GM19193 (cell line): ENCODE data around the gene COPS9.

ENCODE experiments used
- POLR2A ChIP-seq: IDR thresholded peaks from 4 replicates; pipeline ENCODE4 v1.6.1; 2011; ENCODE audit not compliant: insufficient read depth, insufficient read length; ENCODE audit errors: extremely low read depth

COPS9 gene

GRCh38 chr2:240136013-240136670 is at the start of gene COPS9:
TSS of gene COPS9 (minus strand) at chr2:240136305. CDS start at chr2:240136284, 21 bp downstream.
- TF ChIP-seq POLR2A = peak; percentile 82

- TF ChIP-seq POLR2A = no peak
Observed at GRCh38 chr2:240184656-240185055, 48.6 kb upstream of the COPS9 start.

- TF ChIP-seq POLR2A = no peak
Observed at GRCh38 chr2:240183875-240184590, 47.9 kb upstream of the COPS9 start.

GRCh38 chr2:240183006-240183874 is 47.1 kb upstream of the COPS9 start:
- TF ChIP-seq POLR2A = no peak

GRCh38 chr2:240182476-240182875 is 46.4 kb upstream of the COPS9 start:
- TF ChIP-seq POLR2A = no peak

- no peak for TF ChIP-seq POLR2A
Observed at GRCh38 chr2:240182001-240182400, 45.9 kb upstream of the COPS9 start.

GRCh38 chr2:240179941-240180666 is 44.0 kb upstream of the COPS9 start:
- TF ChIP-seq POLR2A = no peak

GRCh38 chr2:240179186-240179815 is 43.2 kb upstream of the COPS9 start:
- no peak for TF ChIP-seq POLR2A

GRCh38 chr2:240178564-240178963 is 42.5 kb upstream of the COPS9 start:
- TF ChIP-seq POLR2A = no peak

GRCh38 chr2:240174496-240174895 is 38.4 kb upstream of the COPS9 start:
- no peak for TF ChIP-seq POLR2A

- no peak for TF ChIP-seq POLR2A
Observed at GRCh38 chr2:240172071-240172895, 36.2 kb upstream of the COPS9 start.

GRCh38 chr2:240170883-240171282 is 34.8 kb upstream of the COPS9 start:
- no peak for TF ChIP-seq POLR2A

- TF ChIP-seq POLR2A = no peak
Observed at GRCh38 chr2:240170354-240170735, 34.2 kb upstream of the COPS9 start.
